ENCODE data around the gene NR2C1. TPM values are rescaled to one million over a fixed set of nuclear protein-coding genes. Genes with fewer than 3 reads are reported as not detected.

NR2C1 gene
- total RNA-seq = 20.3 and 21.4 TPM in 2 replicates

GRCh38 chr12:95072900-95073697, at the start of gene NR2C1:
Gene NR2C1 (minus strand): TSS chr12:95073618. CDS start chr12:95067384, 6,234 bp downstream.

GRCh38 chr12:95003213-95003920, 70.1 kb downstream of the NR2C1 start, which contains the start of gene NDUFA12:
Gene NDUFA12 (minus strand): TSS chr12:95003697. CDS start chr12:95003680, 17 bp downstream.

Other genes with a start within 250 kb of the NR2C1 start
- 87.1 and 95.3 TPM in 2 replicates for gene NDUFA12, start 69.9 kb downstream of the NR2C1 start, total RNA-seq
- 3.6 and 6.2 TPM in 2 replicates for gene FGD6, start 143.8 kb upstream of the NR2C1 start, total RNA-seq
- gene VEZT, start 144.2 kb upstream of the NR2C1 start, total RNA-seq = 46.4 and 56.2 TPM in 2 replicates

Data from smooth muscle cell of bladder (primary cell).